Neuronal stem cell (in vitro differentiated cells): ENCODE results near the gene ATP8A1.

ENCODE experiments used
- DNase-seq: peaks from one replicate; pipeline ENCODE4 v3.0.0-alpha.2; 2013; ENCODE audit warnings: low spot score
- H2AFZ ChIP-seq: one replicate; pipeline ENCODE4 v1.6.1; 2013; ENCODE audit warnings: mild to moderate bottlenecking, low read length, inconsistent platforms
- H2AK5ac ChIP-seq: 2 replicates; pipeline ENCODE4 v1.6.1; 2013; ENCODE audit warnings: low read depth, mild to moderate bottlenecking, inconsistent platforms, low read length, moderate library complexity, mixed read lengths
- H2BK120ac ChIP-seq: 2 replicates; pipeline ENCODE4 v1.6.1; 2013; ENCODE audit warnings: low read depth, mild to moderate bottlenecking, inconsistent platforms, low read length, moderate library complexity, mixed read lengths
- H2BK12ac ChIP-seq: one replicate; pipeline ENCODE4 v1.6.1; 2013; ENCODE audit warnings: low read length, inconsistent platforms
- H2BK15ac ChIP-seq: 2 replicates; pipeline ENCODE4 v1.6.1; 2013; ENCODE audit warnings: mild to moderate bottlenecking, low read length, inconsistent platforms, mixed read lengths
- H2BK5ac ChIP-seq: one replicate; pipeline ENCODE4 v1.6.1; 2013; ENCODE audit warnings: inconsistent platforms, mild to moderate bottlenecking, low read length, moderate library complexity
- H3K14ac ChIP-seq: one replicate; pipeline ENCODE4 v1.6.1; 2013; ENCODE audit warnings: low read length, inconsistent platforms
- H3K18ac ChIP-seq: 2 replicates; pipeline ENCODE4 v1.6.1; 2013; ENCODE audit warnings: low read length, inconsistent platforms
- H3K23ac ChIP-seq: 2 replicates; pipeline ENCODE4 v1.6.1; 2013; ENCODE audit warnings: low read depth, mild to moderate bottlenecking, mixed read lengths, low read length, inconsistent platforms; ENCODE audit not compliant: poor library complexity
- H3K27ac ChIP-seq: replicated peaks from 3 replicates; pipeline ENCODE4 v1.5.1; 2013; ENCODE audit warnings: low read length, inconsistent platforms
- H3K27me3 ChIP-seq, 3 experiments: 2 replicates each; pipeline ENCODE4 v1.6.1; 2013; ENCODE audit warnings: low read length in 3 of 3, mild to moderate bottlenecking in 2 of 3, inconsistent platforms in 1 of 3, low read depth in 1 of 3, mixed read lengths in 1 of 3, moderate library complexity in 1 of 3; ENCODE audit not compliant: control insufficient read depth in 3 of 3, insufficient read depth in 3 of 3
- H3K36me3 ChIP-seq, 2 donors: replicated peaks in 1 of 2; 2 replicates each; pipeline ENCODE4 v1.6.1; 2013; ENCODE audit warnings: low read length in 2 of 2; ENCODE audit not compliant: control insufficient read depth in 2 of 2, insufficient read depth in 2 of 2
- H3K4ac ChIP-seq: 2 replicates; pipeline ENCODE4 v1.6.1; 2013; ENCODE audit warnings: inconsistent platforms, mild to moderate bottlenecking, low read length, moderate library complexity
- H3K4me1 ChIP-seq, 2 donors: 1 replicate in 1 of 2; 2 replicates in 1 of 2; pipeline ENCODE4 v1.6.1; 2013; ENCODE audit warnings: low read length in 2 of 2, low read depth in 1 of 2; ENCODE audit not compliant: control insufficient read depth in 2 of 2, insufficient read depth in 1 of 2
- H3K4me2 ChIP-seq: one replicate; pipeline ENCODE4 v1.6.1; 2013; ENCODE audit warnings: mild to moderate bottlenecking, low read length, inconsistent platforms; ENCODE audit not compliant: insufficient read depth, poor library complexity, severe bottlenecking
- H3K4me3 ChIP-seq, 2 donors: 2 replicates each; pipeline ENCODE4 v1.5.1; 2013; ENCODE audit warnings: low read length in 2 of 2, mild to moderate bottlenecking in 2 of 2, inconsistent platforms in 1 of 2, moderate library complexity in 1 of 2
- H3K79me1 ChIP-seq: one replicate; pipeline ENCODE4 v1.6.1; 2013; ENCODE audit warnings: low read depth, mild to moderate bottlenecking, inconsistent platforms, low read length, moderate library complexity
- H3K9ac ChIP-seq: one replicate; pipeline ENCODE4 v1.6.1; 2013; ENCODE audit warnings: mild to moderate bottlenecking, low read depth, low read length, inconsistent platforms; ENCODE audit not compliant: poor library complexity
- H3K9me3 ChIP-seq, 2 donors: replicated peaks in 1 of 2; 2 replicates each; pipeline versions ENCODE3 to v1.6.1; 2013; ENCODE audit warnings: low read length in 2 of 2, mild to moderate bottlenecking in 2 of 2, inconsistent platforms in 1 of 2, low read depth in 1 of 2, mixed read lengths in 1 of 2, moderate library complexity in 1 of 2; ENCODE audit not compliant: control insufficient read depth in 2 of 2, insufficient read depth in 1 of 2
- H4K8ac ChIP-seq: one replicate; pipeline ENCODE4 v1.6.1; 2013; ENCODE audit warnings: low read depth, mild to moderate bottlenecking, inconsistent platforms, low read length, moderate library complexity
- H4K91ac ChIP-seq: one replicate; pipeline ENCODE4 v1.6.1; 2013; ENCODE audit warnings: low read length, low read depth, mild to moderate bottlenecking, inconsistent platforms; ENCODE audit not compliant: poor library complexity
- WGBS, 2 donors: extraction: QIAGEN DNeasy Blood & Tissue Kit; methylation state at CpG; one replicate each; pipeline ENCODE4 v1.1.7; 2013; ENCODE audit warnings: missing lambda C conversion rate in 2 of 2, mixed read lengths in 1 of 2; ENCODE audit not compliant: insufficient read length in 2 of 2, insufficient replicate concordance in 1 of 2; ENCODE audit errors: extremely low coverage in 2 of 2; 5-methylcytosine and 5-hydroxymethylcytosine counted together

ATP8A1 gene

DNA sequence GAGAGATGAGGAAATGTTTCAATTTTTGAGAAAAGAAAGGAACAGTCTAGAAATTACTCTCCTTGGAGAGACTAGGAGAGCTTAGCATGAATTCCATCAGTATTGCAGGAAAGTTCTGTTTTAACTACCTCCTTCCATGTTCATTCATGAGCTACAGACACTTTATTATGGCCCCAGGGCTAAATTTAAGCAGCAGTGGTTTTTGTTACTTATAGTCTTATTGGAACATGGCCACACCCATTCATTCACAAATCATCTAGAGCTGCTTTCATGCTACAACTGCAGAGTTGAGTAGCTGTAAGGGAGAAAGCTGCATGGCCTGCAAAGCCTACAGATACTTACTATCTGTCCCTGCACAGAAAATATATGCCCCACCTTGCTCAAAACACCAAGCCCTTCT is 178.0 kb downstream of the ATP8A1 start:
- Histone ChIP-seq H3K4me1 (peaks cover 0 to 3% of the 10 kb centered on the region in 2 donors), H2AK5ac (no peak overlapping the region), H3K18ac (no peak overlapping the region), H3K79me1 (peaks cover 2% of the 10 kb centered on the region), H2BK15ac (no peak overlapping the region), H3K23ac (no peak overlapping the region), H4K8ac (no peak overlapping the region), H4K91ac (no peak overlapping the region), H3K4me3 (no peak overlapping the region), H2AFZ (no peak overlapping the region), H3K9ac (no peak overlapping the region), H3K27me3 (no peaks in the 10 kb centered on the region), H3K14ac (no peak overlapping the region), H2BK12ac (no peak overlapping the region), H3K4me2 (no peak overlapping the region), H3K27ac (no peak overlapping the region), H2BK5ac (no peak overlapping the region), H3K4ac (no peak overlapping the region), H2BK120ac (no peak overlapping the region), H3K36me3 (no peaks in the 10 kb centered on the region), H3K9me3 (no peaks in the 10 kb centered on the region)
- no peak for DNase-seq

GRCh38 chr4:42478509-42478908 is 178.4 kb downstream of the ATP8A1 start:
- Histone ChIP-seq H3K9ac (no peak overlapping the region), H2BK120ac (no peak overlapping the region), H3K18ac (no peak overlapping the region), H2BK5ac (no peak overlapping the region), H3K79me1 (peaks cover 2% of the 10 kb centered on the region), H3K27ac (no peak overlapping the region), H3K4me1 (peaks cover 0 to 3% of the 10 kb centered on the region in 2 donors), H4K91ac (no peak overlapping the region), H3K4ac (no peak overlapping the region), H3K23ac (no peak overlapping the region), H3K9me3 (no peaks in the 10 kb centered on the region), H3K4me2 (no peak overlapping the region), H3K36me3 (no peaks in the 10 kb centered on the region), H2AK5ac (no peak overlapping the region), H3K4me3 (no peak overlapping the region), H2AFZ (no peak overlapping the region), H2BK12ac (no peak overlapping the region), H3K27me3 (no peaks in the 10 kb centered on the region), H2BK15ac (no peak overlapping the region), H4K8ac (no peak overlapping the region), H3K14ac (no peak overlapping the region)
- WGBS, 2 donors = no CpG with 5 or more reads among the region's 2 CpGs
- no peak for DNase-seq

DNA sequence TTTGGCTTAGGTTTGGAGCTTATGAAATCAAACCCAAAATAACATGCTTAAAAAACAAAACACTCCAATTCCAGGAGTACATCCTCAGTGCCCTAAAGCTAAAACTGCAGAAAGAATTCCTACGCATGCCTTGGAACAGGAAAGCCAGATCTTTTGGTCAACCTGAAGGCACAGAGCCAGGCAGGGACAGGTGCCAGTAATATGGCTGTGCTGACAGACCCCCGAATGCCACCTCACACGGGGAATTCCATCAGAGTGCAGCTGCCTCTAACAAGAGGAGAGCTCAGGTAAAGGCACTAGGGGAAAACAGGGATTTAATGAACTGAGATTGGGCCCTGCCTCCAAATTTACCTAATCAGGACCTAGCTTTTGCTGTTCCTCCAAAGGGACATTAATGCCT is 182.5 kb downstream of the ATP8A1 start:
- no CpG with 5 or more reads among the region's 3 CpGs for WGBS, 2 donors
- no peak overlapping the region for H3K9ac ChIP-seq
- no peak overlapping the region for H2BK5ac ChIP-seq
- H3K14ac ChIP-seq = no peak overlapping the region
- no peaks in the 10 kb centered on the region for H3K4me1 ChIP-seq
- no peak overlapping the region for H3K4me3 ChIP-seq
- H3K27ac ChIP-seq = no peak overlapping the region
- DNase-seq = no peak
- no peak overlapping the region for H2BK12ac ChIP-seq
- H3K9me3 ChIP-seq = no peaks in the 10 kb centered on the region
- H3K4ac ChIP-seq = no peak overlapping the region
- H3K4me2 ChIP-seq = no peak overlapping the region
- no peak overlapping the region for H4K91ac ChIP-seq
- H3K36me3 ChIP-seq = no peaks in the 10 kb centered on the region
- H3K23ac ChIP-seq = no peak overlapping the region
- no peak overlapping the region for H2BK120ac ChIP-seq
- no peak overlapping the region for H2AFZ ChIP-seq
- H3K79me1 ChIP-seq = no peaks in the 10 kb centered on the region
- H3K18ac ChIP-seq = no peak overlapping the region
- no peak overlapping the region for H2BK15ac ChIP-seq
- H3K27me3 ChIP-seq = no peaks in the 10 kb centered on the region
- no peak overlapping the region for H4K8ac ChIP-seq
- H2AK5ac ChIP-seq = no peak overlapping the region

DNA sequence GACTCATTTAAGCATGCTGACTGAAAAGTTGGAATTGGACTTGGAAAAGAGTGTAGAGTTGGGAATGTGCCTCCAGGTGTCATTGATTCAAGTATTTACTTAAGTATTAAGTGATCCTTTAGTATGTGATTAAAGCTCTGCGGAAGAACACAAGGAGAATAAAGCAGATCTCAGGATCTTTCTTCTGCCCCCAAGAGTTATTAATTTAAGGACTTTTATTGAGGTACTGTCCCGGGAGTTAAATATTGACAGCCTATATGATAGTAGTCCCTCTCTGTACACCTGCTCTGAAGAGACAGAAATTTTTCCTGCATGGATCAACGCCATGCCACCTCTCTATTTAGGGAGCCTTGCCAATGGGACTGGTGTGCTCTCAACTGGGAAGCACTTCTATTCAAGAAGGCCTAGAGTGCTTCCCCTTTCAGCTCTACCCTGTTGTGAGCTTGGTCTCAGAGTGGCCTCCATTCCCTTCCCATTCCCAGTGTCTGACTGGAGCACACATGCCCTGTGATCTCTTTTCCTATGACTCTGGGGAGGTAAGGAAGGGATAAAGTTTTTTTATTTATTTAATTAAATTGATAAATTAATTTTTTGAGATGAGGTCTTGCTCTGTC is 183.7 kb downstream of the ATP8A1 start:
- Histone ChIP-seq H2AK5ac (no peak overlapping the region), H3K36me3 (no peaks in the 10 kb centered on the region), H2AFZ (no peak overlapping the region), H2BK120ac (no peak overlapping the region), H3K4me2 (no peak overlapping the region), H3K14ac (no peak overlapping the region), H3K4me1 (no peaks in the 10 kb centered on the region), H3K9ac (no peak overlapping the region), H4K8ac (no peak overlapping the region), H2BK5ac (no peak overlapping the region), H2BK15ac (no peak overlapping the region), H2BK12ac (no peak overlapping the region), H3K9me3 (no peaks in the 10 kb centered on the region), H3K79me1 (no peaks in the 10 kb centered on the region), H4K91ac (no peak overlapping the region), H3K23ac (no peak overlapping the region), H3K27me3 (no peaks in the 10 kb centered on the region), H3K18ac (no peak overlapping the region), H3K4me3 (no peak overlapping the region), H3K4ac (no peak overlapping the region), H3K27ac (no peak overlapping the region)
- no CpG with 5 or more reads among the region's 3 CpGs for WGBS, 2 donors
- DNase-seq = no peak
